GM12874 (cell line): ENCODE results near the gene TGFB1.

Experiments
- TF ChIP-seq, protein P1 (sequence below): IDR thresholded peaks from 2 replicates; pipeline ENCODE4 v1.5.1; 2011; ENCODE audit warnings: low read depth, mild to moderate bottlenecking, control low read depth, low read length, moderate library complexity; ENCODE audit not compliant: insufficient read depth

The TGFB1 gene

DNA sequence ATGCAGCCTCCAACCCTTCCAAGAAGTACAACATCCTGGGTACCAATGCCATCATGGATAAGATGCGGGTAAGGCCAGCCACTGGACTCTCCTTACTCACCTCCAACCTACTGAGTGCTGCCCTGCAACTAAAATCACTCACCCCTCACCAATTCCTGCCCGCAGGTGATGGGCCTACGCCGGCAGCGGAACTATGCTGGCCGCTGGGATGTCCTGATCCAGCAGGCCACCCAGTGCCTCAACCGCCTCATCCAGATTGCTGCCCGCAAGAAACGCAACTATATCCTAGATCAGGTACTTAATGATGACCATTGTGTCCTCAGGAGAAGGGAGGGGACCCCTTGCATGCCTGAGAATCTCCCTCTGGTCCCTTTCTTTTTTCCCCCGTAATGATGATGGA, 59.3 kb downstream of the TGFB1 start:
- TF ChIP-seq, protein P1, sequence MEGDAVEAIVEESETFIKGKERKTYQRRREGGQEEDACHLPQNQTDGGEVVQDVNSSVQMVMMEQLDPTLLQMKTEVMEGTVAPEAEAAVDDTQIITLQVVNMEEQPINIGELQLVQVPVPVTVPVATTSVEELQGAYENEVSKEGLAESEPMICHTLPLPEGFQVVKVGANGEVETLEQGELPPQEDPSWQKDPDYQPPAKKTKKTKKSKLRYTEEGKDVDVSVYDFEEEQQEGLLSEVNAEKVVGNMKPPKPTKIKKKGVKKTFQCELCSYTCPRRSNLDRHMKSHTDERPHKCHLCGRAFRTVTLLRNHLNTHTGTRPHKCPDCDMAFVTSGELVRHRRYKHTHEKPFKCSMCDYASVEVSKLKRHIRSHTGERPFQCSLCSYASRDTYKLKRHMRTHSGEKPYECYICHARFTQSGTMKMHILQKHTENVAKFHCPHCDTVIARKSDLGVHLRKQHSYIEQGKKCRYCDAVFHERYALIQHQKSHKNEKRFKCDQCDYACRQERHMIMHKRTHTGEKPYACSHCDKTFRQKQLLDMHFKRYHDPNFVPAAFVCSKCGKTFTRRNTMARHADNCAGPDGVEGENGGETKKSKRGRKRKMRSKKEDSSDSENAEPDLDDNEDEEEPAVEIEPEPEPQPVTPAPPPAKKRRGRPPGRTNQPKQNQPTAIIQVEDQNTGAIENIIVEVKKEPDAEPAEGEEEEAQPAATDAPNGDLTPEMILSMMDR: no peak

DNA sequence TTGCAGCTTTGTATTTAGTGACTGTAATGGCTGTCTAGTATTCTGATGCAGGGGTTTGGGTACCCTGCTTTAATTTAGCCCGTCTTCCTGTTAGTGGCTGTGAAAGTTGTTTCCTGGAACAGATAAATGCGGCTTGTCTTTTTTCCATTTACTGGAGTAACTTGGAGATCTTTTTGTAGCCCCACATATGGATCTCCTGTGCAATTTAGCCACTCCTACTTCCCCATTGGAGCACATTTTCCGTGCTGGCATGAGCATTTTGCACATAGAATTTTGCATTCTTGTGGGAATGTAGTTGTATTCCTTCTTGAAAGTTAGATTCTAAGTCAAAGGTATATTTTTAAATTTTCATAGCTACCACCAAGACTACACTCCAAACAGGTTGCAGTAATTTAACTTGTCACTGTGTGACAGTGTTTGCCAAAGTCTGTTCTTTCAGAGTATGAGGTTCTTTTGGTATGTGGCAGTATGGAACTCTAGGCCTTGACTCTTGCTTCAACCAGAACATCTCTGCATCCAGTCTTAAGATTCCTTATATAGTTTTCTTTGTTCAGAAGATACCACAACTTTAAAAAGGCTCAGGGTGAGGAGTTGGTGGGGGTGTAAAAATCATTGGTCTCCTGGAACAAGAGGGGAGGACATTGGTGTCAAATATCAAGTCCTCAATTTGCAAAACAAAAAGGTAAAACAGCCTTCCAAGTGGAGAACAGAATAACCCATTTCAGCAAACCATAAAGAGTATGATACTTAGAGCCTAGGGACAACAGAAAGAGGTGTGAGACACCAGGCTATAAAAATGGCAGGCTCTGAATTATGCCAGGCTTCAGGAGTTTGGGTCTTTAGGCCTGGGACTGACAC, 64.8 kb downstream of the TGFB1 start:
- TF ChIP-seq, protein P1: no peak
